ENCODE measurements around the gene CTU2. TPM values are rescaled to one million over a fixed set of nuclear protein-coding genes. Genes with fewer than 3 reads are reported as not detected.

CTU2 gene
- total RNA-seq, 2 experiments from 2014 or later = 38.0 to 41.6 TPM

DNA sequence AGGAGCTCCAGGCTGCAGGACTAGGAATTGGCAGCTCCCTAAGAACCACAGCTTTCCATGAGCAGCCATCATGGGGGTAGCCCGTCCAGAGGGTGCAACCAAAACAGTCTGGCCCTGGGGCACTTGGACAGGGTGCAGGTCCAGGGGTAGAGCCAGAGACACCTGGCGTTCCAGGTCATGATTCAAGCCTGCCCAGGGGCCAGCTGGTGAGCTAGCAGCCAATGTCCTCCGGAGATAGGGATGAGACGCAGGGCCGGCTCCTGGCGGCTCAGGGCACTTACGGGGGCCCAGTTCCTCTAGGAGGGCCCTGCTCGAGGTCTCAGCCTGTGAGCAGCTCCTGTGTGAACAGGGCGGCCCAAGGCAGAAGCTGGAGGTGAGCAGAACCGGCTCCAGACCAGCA, 56.6 kb downstream of the CTU2 start:
- CTCF ChIA-PET = interaction anchor here (1.2 to 1.9 kb wide), 3 partner anchors 17 to 25 kb away, joined by 3 to 7 read pairs (median 4); partner anchors contain the start of gene PIEZO1
- H3K27ac Mint-ChIP-seq = no peak overlapping the region

DNA sequence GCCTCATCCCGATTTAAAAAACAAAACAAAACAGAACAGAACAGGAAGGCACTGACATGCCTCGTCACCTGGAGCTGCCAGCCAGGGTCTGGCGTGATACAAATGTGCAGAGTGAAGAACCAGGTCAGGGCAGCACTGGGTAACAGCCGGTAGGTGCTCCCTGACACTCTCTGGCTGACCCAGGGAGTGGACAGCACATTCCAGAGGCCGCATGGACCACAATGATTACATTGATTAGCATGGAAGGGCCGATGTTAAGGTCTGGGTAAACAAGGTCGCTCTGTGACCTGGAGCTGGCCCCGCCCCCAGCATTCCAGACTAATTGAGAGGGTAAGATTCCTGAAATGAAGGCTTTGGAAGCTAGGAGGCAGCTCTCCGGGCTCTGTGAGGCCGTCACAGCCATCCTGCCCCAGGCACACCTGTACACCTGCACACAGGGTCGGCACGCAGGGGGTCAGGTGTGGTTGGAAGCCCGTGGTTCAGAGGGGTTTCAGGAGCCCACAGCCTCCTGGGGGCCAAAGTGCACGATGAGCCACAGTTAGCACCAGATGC, 57.3 kb downstream of the CTU2 start:
- no peaks in the 10 kb centered on the region for H3K36me3 Mint-ChIP-seq
- ChIA-PET POLR2A (interaction anchor here (0.8 to 1.4 kb wide), 2 partner anchors 10 to 39 kb away, joined by 3 to 4 read pairs; partner anchors contain the start of gene CDT1), CTCF (interaction anchor here (1.4 to 1.9 kb wide), 3 partner anchors 17 to 27 kb away, joined by 3 to 8 read pairs (median 7); partner anchors contain the start of gene PIEZO1)
- H3K4me1 Mint-ChIP-seq (ENCODE audit: low read depth) = peaks cover 45% of the 10 kb centered on the region
- no peak overlapping the region for H3K4me3 Mint-ChIP-seq
- H3K27me3 Mint-ChIP-seq = no peaks in the 10 kb centered on the region
- no peaks in the 10 kb centered on the region for H3K9me3 Mint-ChIP-seq
- no peak overlapping the region for H3K27ac Mint-ChIP-seq
- intact Hi-C loops (cut with micrococcal nuclease) = no loop called here
- DNase-seq = no peak

More for the DNA sequence above, 56.6 kb downstream of the CTU2 start:
- H3K27me3 Mint-ChIP-seq = no peaks in the 10 kb centered on the region
- no peaks in the 10 kb centered on the region for H3K36me3 Mint-ChIP-seq
- H3K9me3 Mint-ChIP-seq = no peaks in the 10 kb centered on the region
- peaks cover 50% of the 10 kb centered on the region for H3K4me1 Mint-ChIP-seq (ENCODE audit: low read depth)
- POLR2A ChIA-PET = interaction anchor here (0.7 to 1.4 kb wide), 2 partner anchors 18 to 40 kb away, joined by 3 to 4 read pairs; partner anchors contain the start of gene CDT1
- intact Hi-C loops (cut with micrococcal nuclease) = no loop called here
- DNase-seq = no peak
- no peak overlapping the region for H3K4me3 Mint-ChIP-seq

DNA sequence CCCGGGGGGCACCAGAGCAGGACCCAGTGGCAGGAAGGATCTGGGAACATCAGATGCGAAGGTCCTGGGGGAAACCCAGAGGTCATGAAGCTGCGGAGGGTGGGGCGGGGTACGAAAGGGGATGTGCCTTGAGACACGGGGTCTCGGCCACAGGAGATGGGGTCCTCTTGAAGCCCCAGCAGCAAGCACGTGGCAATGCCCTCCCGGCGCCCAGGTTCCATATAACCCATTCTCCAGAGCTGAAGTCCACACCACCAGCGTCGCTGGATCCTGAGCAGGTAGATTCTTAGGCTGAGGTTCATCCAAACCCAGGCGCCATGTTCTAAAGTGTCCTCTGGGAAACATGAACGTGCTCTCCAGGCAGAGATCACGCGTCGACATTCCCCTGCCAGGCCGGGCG, 57.8 kb downstream of the CTU2 start:
- Mint-ChIP-seq H3K4me3 (no peak overlapping the region), H3K4me1 (ENCODE audit: low read depth) (peaks cover 42% of the 10 kb centered on the region), H3K27ac (no peak overlapping the region), H3K36me3 (no peaks in the 10 kb centered on the region), H3K27me3 (no peaks in the 10 kb centered on the region), H3K9me3 (no peaks in the 10 kb centered on the region)
- CTCF ChIA-PET = interaction anchor here (1.4 to 1.9 kb wide), 3 partner anchors 16 to 27 kb away, joined by 3 to 8 read pairs (median 7); partner anchors contain the start of gene PIEZO1
- DNase-seq = no peak
- intact Hi-C loops (cut with micrococcal nuclease) = no loop called here
- POLR2A ChIA-PET = interaction anchor here (0.8 kb wide), 1 partner anchor 10 kb away, joined by 3 read pairs; no protein-coding TSS in a partner anchor

DNA sequence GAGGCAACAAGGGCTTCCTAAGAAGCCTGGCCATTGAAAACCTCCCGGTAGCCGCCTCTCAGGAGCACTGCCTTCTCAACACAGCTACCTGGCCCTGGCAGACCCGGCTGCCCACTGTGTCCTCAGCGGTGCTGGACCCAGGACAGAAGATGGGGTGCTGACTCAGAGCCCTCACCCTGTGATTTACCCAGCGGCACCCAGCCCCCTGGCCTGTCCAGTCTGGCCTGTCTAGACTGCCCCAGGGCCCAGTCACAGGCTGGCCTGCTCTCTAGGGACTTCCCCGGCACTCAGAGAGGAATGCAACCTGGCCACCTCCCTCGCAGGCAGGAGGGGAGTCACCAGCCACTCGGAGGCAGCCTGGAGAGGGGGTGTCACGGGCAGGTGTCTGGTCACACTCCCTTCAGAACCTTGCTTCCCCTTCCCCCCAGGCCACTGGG, 58.6 kb downstream of the CTU2 start:
- ChIA-PET POLR2A (no interaction called here), CTCF (interaction anchor here (1.1 to 2.0 kb wide), 3 partner anchors 15 to 50 kb away, joined by 3 to 8 read pairs (median 7); no protein-coding TSS in a partner anchor)
- H3K9me3 Mint-ChIP-seq = no peaks in the 10 kb centered on the region
- no peaks in the 10 kb centered on the region for H3K27me3 Mint-ChIP-seq
- intact Hi-C loops (cut with micrococcal nuclease) = no loop called here
- DNase-seq = no peak
- H3K27ac Mint-ChIP-seq = no peak overlapping the region
- H3K36me3 Mint-ChIP-seq = no peaks in the 10 kb centered on the region
- H3K4me1 Mint-ChIP-seq (ENCODE audit: low read depth) = peaks cover 39% of the 10 kb centered on the region
- no peak overlapping the region for H3K4me3 Mint-ChIP-seq

Small RNA genes lying within 50 kb of the gene (microRNA-seq; reads per million reads assigned to microRNA genes)
- not detected for gene MIR4722 (ENCODE audit: borderline microRNAs expressed, borderline number of aligned reads, borderline replicate concordance)

Other genes with a start within 250 kb of the CTU2 start
- gene ZC3H18, start 136.1 kb upstream of the CTU2 start, total RNA-seq = 10 to 100 TPM; 72.0 to 72.7 TPM
- under 1 TPM in 1 of 2 experiments, not detected in 1; 0.22 TPM for gene IL17C, start 67.9 kb upstream of the CTU2 start, total RNA-seq
- gene CYBA, start 55.5 kb upstream of the CTU2 start, total RNA-seq = 100 to 1,000 TPM; 262 to 265 TPM
- gene MVD, start 43.4 kb upstream of the CTU2 start, total RNA-seq = 100 to 1,000 TPM; 111 to 113 TPM
- gene SNAI3, start 20.0 kb upstream of the CTU2 start, total RNA-seq = 1 to 10 TPM; 5.5 to 5.8 TPM
- gene RNF166, start 95 bp upstream of the CTU2 start, total RNA-seq = 10 to 100 TPM; 46.4 to 55.6 TPM
- 100 to 1,000 TPM; 221 to 234 TPM for gene PIEZO1, start 78.7 kb downstream of the CTU2 start, total RNA-seq
- gene CDT1, start 97.3 kb downstream of the CTU2 start, total RNA-seq = 100 to 1,000 TPM; 169 to 183 TPM
- gene APRT, start 105.4 kb downstream of the CTU2 start, total RNA-seq = 100 to 1,000 TPM; 270 to 272 TPM
- 10 to 100 TPM; 22.0 to 24.1 TPM for gene GALNS, start 150.4 kb downstream of the CTU2 start, total RNA-seq
- 10 to 100 TPM; 63.6 to 71.5 TPM for gene TRAPPC2L, start 150.6 kb downstream of the CTU2 start, total RNA-seq
- not detected for gene PABPN1L, start 160.2 kb downstream of the CTU2 start, total RNA-seq